Inflammatory macrophage treated with lipopolysaccharide for 4 hours (primary cell): ENCODE results near the gene CAST.

ENCODE experiments used
- DNase-seq: peaks from one replicate; pipeline ENCODE4 v3.0.0-alpha.2; 2020

The CAST gene

DNA sequence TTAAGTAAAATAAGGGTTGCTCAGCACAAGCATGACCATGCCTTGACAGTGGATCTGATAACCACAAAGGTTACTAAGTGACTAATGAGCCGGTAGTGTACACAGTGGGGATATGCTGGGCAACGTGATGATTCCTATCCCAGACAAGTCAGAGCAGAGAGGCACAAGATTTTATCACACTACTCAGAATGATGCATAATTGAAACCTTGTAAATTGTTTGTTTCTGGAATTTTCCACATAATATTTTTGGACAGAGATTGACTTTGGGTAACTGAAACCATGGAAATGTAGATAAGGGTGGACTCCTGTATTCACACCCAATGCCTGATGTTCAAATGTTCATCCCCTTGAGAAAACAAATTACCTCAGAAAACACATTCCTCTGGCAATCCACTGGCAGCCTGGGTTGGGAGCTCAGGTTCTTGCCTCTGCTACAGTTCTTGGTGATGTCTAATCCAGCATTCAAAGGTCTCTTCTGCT, 161.8 kb downstream of the CAST start:
- DNase-seq: no peak
